Measurements from ENCODE around the gene LAIR2.

Gene LAIR2

DNA sequence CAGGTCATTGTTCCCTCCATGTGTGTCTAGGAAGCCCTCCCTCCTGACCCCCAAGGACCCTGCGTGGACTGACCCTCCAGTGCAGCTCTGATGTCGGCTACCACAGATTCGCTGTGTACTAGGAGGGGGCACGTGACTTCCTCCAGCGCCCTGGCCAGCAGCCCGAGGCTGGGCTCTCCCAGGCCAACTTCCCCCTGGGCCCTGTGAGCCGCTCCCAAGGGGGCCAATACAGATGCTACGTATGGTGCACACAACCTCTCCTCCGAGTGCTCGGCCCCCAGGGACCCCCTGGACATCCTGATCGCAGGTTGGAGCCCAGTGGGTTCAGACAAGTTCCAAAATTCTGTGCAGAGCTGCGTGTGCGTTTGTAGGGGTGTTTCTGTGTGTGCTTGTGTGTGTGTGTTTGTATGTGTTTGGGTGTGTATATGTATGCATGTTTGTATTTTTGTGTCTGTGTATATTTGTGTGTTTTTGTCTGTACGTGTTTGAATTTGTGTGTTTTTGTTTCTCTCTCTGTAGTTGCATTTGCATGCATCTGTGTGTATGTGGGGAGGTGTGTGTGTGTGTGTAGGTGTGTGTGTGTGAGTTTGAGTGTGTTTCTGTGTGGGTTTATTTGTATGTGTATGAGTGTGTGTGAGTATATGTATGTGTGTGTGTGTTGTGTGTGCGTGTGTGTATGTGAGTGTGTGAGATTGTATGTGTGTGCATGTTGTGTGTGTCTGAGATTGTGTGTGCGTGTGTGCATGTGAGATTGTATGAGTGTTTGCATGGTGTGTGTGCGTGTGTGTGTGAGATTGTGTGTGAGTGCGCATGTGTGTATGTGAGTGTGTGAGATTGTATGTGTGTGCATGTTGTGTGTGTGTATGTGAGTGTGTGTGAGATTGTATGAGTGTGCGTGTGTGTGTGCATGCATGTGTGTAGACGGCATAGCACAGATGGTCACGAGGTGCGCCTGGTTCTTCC, 49.6 kb downstream of the LAIR2 start:
- TF ChIP-seq, protein P1, sequence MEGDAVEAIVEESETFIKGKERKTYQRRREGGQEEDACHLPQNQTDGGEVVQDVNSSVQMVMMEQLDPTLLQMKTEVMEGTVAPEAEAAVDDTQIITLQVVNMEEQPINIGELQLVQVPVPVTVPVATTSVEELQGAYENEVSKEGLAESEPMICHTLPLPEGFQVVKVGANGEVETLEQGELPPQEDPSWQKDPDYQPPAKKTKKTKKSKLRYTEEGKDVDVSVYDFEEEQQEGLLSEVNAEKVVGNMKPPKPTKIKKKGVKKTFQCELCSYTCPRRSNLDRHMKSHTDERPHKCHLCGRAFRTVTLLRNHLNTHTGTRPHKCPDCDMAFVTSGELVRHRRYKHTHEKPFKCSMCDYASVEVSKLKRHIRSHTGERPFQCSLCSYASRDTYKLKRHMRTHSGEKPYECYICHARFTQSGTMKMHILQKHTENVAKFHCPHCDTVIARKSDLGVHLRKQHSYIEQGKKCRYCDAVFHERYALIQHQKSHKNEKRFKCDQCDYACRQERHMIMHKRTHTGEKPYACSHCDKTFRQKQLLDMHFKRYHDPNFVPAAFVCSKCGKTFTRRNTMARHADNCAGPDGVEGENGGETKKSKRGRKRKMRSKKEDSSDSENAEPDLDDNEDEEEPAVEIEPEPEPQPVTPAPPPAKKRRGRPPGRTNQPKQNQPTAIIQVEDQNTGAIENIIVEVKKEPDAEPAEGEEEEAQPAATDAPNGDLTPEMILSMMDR (conservative IDR thresholded peaks at IDR 0.05; ENCODE audit: low read depth, low read length): no peak
- no peak for DNase-seq (ENCODE audit: low read depth)

DNA sequence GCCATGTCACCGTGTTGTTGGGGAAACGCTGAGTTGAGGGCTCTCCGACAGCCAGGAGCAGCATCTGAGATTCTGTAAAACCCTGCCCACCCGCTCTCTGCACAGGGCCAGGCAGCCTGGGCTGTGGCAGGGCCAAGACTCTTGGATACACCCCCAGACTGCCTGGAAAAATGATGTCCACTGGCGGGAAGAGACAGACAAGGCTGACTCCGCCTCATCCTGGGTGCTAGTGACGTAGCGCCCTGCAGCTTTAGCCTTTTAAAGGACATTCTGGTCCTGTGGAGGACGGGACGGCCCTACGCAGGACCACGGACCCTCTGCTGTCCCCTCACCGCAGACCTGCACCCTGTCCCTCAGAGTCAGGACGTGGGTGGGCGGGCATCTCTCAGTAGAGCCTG, 50.3 kb downstream of the LAIR2 start:
- TF ChIP-seq, protein P1 (conservative IDR thresholded peaks at IDR 0.05; ENCODE audit: low read depth, low read length): no peak
- no peak overlapping the region for H3K4me3 ChIP-seq (ENCODE audit: low read length)
- no peak for DNase-seq (ENCODE audit: low read depth)

More for the DNA sequence above, 49.6 kb downstream of the LAIR2 start:
- H3K4me3 ChIP-seq (ENCODE audit: low read length): no peak overlapping the region

DNA sequence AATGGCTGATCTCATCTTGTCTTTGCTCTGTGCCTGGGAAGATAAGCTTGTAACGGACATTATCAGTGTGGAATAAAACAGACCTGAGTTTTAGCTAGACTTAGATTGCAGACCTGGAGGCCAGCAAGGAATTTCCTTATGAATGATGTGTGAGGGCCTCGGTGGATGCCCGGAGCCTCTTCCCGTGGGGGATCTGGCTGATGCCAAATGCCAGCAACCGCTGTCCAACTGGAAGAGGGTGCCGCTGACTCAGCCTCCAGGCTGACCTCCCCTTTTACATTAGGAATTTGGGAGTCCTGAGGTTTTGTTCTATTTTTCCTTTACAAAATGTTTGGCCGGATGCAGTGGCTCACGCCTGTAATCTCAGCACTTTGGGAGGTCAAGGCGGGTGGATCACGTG, 51.4 kb downstream of the LAIR2 start:
- no peak for DNase-seq (ENCODE audit: low read depth)
- H3K4me3 ChIP-seq (ENCODE audit: low read length): no peak overlapping the region
- TF ChIP-seq, protein P1 (conservative IDR thresholded peaks at IDR 0.05; ENCODE audit: low read depth, low read length): no peak

DNA sequence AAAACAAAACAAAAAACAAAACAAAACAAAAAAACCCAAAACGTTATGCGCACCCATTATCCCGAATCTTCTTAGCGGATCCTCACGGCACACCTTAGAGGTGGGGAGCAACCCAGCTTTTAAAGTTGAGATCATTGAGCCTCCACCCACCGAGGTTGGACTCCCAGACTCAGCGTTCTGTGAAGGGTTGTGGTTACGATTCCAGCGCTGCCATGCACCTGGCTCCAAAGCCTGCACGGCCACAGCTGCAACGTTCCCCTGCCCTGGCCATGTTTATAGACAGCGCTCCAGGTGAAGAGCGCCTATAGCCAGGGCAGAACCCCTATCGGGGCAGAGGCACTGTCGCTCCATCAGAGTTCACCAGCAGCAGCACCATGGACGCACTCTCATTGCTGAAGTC, 52.3 kb downstream of the LAIR2 start:
- H3K4me3 ChIP-seq (ENCODE audit: low read length): no peak overlapping the region
- TF ChIP-seq, protein P1 (conservative IDR thresholded peaks at IDR 0.05; ENCODE audit: low read depth, low read length): no peak
- no peak for DNase-seq (ENCODE audit: low read depth)

DNA sequence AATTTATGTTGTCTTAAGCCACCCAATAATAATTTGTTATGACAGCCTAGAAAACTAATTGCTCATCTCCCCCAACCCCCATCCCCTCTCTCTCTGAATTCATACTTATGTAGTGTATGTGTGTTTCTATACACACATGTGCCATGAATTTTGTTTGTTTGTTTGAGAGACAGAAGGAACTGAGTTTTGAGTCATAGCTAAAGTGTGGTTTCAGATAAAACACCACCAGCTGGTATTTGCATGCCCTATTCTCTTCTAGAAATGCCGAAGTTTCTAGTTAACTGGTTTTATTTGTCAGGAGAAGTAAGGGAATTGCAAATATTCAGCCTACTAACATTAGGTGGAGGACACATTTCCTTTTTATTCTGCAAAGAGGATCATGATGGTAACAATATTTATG, 53.6 kb downstream of the LAIR2 start:
- no peak for DNase-seq (ENCODE audit: low read depth)
- TF ChIP-seq, protein P1 (conservative IDR thresholded peaks at IDR 0.05; ENCODE audit: low read depth, low read length): no peak
- no peak overlapping the region for H3K4me3 ChIP-seq (ENCODE audit: low read length)

DNA sequence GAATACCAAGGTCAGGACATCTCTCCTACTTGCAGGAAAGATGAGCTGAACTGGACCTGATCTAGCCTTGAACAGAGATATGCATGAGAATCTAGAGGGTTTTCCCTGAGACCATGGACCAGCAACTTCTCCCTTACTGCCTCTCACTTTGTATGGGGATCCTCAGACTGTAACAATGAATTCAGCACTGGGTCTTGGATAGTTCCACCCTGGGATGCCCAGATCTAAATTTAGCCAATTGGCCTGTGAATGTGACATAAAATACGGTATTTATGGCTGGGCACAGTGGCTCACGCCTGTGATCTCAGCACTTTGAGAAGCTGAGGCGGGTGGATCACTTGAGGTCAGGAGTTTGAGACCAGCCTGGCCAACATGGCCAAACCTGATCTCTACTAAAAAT, 55.7 kb downstream of the LAIR2 start:
- TF ChIP-seq, protein P1 (conservative IDR thresholded peaks at IDR 0.05; ENCODE audit: low read depth, low read length): no peak
- DNase-seq (ENCODE audit: low read depth): no peak
- H3K4me3 ChIP-seq (ENCODE audit: low read length): no peak overlapping the region
